ENCODE results near the gene AZU1. TPM values are rescaled to one million over a fixed set of nuclear protein-coding genes. Genes with fewer than 3 reads are reported as not detected.

Gene AZU1
- total RNA-seq, 4 donors from 2014 or later, result not detected

- in situ Hi-C loops (cut with MboI; ENCODE audit: low sequenced_read_pairs in 4 of 4), result loop anchor here in 1 of 4 donors (25.0 kb wide), 1 partner anchor 119 kb away; the partner anchor contains the start of gene WDR18
- H3K4me3 ChIP-seq, result no peak overlapping the region
- H3K27me3 ChIP-seq, result peaks cover 0 to 2% (median 2%) of the 10 kb centered on the region in 3 donors
- DNase-seq (no peak), ATAC-seq (no peak)
- H3K4me1 ChIP-seq, result no peaks in the 10 kb centered on the region
- no peak for TF ChIP-seq CTCF (IDR thresholded peaks at IDR 0.05 in 4 of 5, conservative IDR thresholded peaks at IDR 0.05 in 1 of 5)
- no peak for TF ChIP-seq POLR2A (IDR thresholded peaks at IDR 0.05)
- no peaks in the 10 kb centered on the region for H3K9me3 ChIP-seq
- no peak overlapping the region for H3K27ac ChIP-seq
- H3K36me3 ChIP-seq, result peaks cover 0 to 42% of the 10 kb centered on the region in 2 donors
- intact Hi-C loops (cut with DNase I; ENCODE audit: low total_unique reads), result no loop called here
Measured at GRCh38 chr19:867855-868457, 40.3 kb downstream of the AZU1 start.

GRCh38 chr19:868458-869244 is 41.0 kb downstream of the AZU1 start:
- TF ChIP-seq POLR2A (IDR thresholded peaks at IDR 0.05), result no peak
- no peak for TF ChIP-seq CTCF (IDR thresholded peaks at IDR 0.05 in 4 of 5, conservative IDR thresholded peaks at IDR 0.05 in 1 of 5)
- Histone ChIP-seq H3K9me3 (no peaks in the 10 kb centered on the region), H3K4me3 (no peak overlapping the region), H3K27me3 (no peaks in the 10 kb centered on the region), H3K36me3 (peaks cover 0 to 45% of the 10 kb centered on the region in 2 donors), H3K4me1 (no peaks in the 10 kb centered on the region), H3K27ac (peak overlapping the region in 3 of 4 donors; percentile 39 to 52 (median 47))
- no peak for DNase-seq
- ATAC-seq, result no peak
- intact Hi-C loops (cut with DNase I; ENCODE audit: low total_unique reads), result no loop called here
- in situ Hi-C loops (cut with MboI; ENCODE audit: low sequenced_read_pairs in 4 of 4), result loop anchor here in 1 of 4 donors (25.0 kb wide), 1 partner anchor 119 kb away; the partner anchor contains the start of gene WDR18

GRCh38 chr19:869245-870177 is 41.9 kb downstream of the AZU1 start:
- in situ Hi-C loops (cut with MboI; ENCODE audit: low sequenced_read_pairs in 4 of 4), result loop anchor here in 1 of 4 donors (25.0 kb wide), 1 partner anchor 118 kb away; the partner anchor contains the start of gene WDR18
- TF ChIP-seq CTCF (IDR thresholded peaks at IDR 0.05 in 4 of 5, conservative IDR thresholded peaks at IDR 0.05 in 1 of 5) (no peak), POLR2A (IDR thresholded peaks at IDR 0.05) (no peak)
- H3K27me3 ChIP-seq, result no peaks in the 10 kb centered on the region
- ATAC-seq (peak; percentile 53 to 66), DNase-seq (peak in 1 of 2 donors; percentile 64)
- H3K9me3 ChIP-seq, result no peaks in the 10 kb centered on the region
- peak overlapping the region; percentile 36 to 52 (median 43) for H3K27ac ChIP-seq
- H3K4me1 ChIP-seq, result no peaks in the 10 kb centered on the region
- intact Hi-C loops (cut with DNase I; ENCODE audit: low total_unique reads), result no loop called here
- peaks cover 0 to 48% of the 10 kb centered on the region in 2 donors for H3K36me3 ChIP-seq
- H3K4me3 ChIP-seq, result no peak overlapping the region

GRCh38 chr19:870314-870713 is 42.7 kb downstream of the AZU1 start:
- intact Hi-C loops (cut with DNase I; ENCODE audit: low total_unique reads), result no loop called here
- ATAC-seq, result no peak
- no peaks in the 10 kb centered on the region for H3K27me3 ChIP-seq
- DNase-seq, result no peak
- no peaks in the 10 kb centered on the region for H3K9me3 ChIP-seq
- in situ Hi-C loops (cut with MboI; ENCODE audit: low sequenced_read_pairs in 4 of 4), result loop anchor here in 1 of 4 donors (25.0 kb wide), 1 partner anchor 117 kb away; the partner anchor contains the start of gene WDR18
- peak overlapping the region in 1 of 4 donors; percentile 16 for H3K27ac ChIP-seq
- peaks cover 0 to 48% of the 10 kb centered on the region in 2 donors for H3K36me3 ChIP-seq
- no peaks in the 10 kb centered on the region for H3K4me1 ChIP-seq
- TF ChIP-seq CTCF (IDR thresholded peaks at IDR 0.05 in 4 of 5, conservative IDR thresholded peaks at IDR 0.05 in 1 of 5) (no peak), POLR2A (IDR thresholded peaks at IDR 0.05) (no peak)
- H3K4me3 ChIP-seq, result no peak overlapping the region

All from gastrocnemius medialis (tissue), 4 donors.